ENCODE data around the gene IL1RL2. TPM values are rescaled to one million over a fixed set of nuclear protein-coding genes. Genes with fewer than 3 reads are reported as not detected.
A peak's percentile ranks its signal among the peaks of the same experiment; 100 is the strongest.

Gene IL1RL2
- total RNA-seq (2021; fragmentation: NEBNext Ultra II Directional; extraction: Animal tissue kit (Norgen Biotek cat#: 25700)) (not detected in 2 replicates), polyA plus RNA-seq (2011; rRNA removed) (not detected in 2 replicates), polyA minus RNA-seq (2011; rRNA and poly(A)+ RNA removed) (not detected in 2 replicates)
- polyA plus RNA-seq (2011; cell fraction: cytosol; rRNA removed) = not detected
- not detected for polyA plus RNA-seq (2011; cell fraction: nucleus; rRNA removed)
- polyA plus RNA-seq (2012, experiment 1 of 2) = not detected in 4 replicates
- polyA plus RNA-seq (2012, experiment 2 of 2) = not detected
- not detected for polyA plus RNA-seq (2013, experiment 1 of 2)
- not detected for polyA plus RNA-seq (2013, experiment 2 of 2)
- not detected for polyA minus RNA-seq (2011; cell fraction: cytosol; rRNA and poly(A)+ RNA removed)
- not detected for polyA minus RNA-seq (2011; cell fraction: nucleus; rRNA and poly(A)+ RNA removed)
- long read RNA-seq, experiment 1 = 0 reads
- long read RNA-seq, experiment 2 = 0 reads

GRCh38 chr2:102186791-102187495 lies at the start of gene IL1RL2:
IL1RL2 (plus strand) TSS chr2:102187023; CDS start chr2:102187868, 845 bp downstream.
- Histone ChIP-seq H3K9me3 (ENCODE audit: insufficient read depth in 2 of 2, low read depth in 1 of 2, low read length in 1 of 2) (no peaks in the 10 kb centered on the region), H2BK15ac (ENCODE audit: low read length) (no peak within 1 kb of the TSS), H2BK120ac (replicated peaks; ENCODE audit: low read depth, low read length) (no peak within 1 kb of the TSS), H3K36me3 (ENCODE audit: control insufficient read depth in 2 of 4, insufficient read depth in 4 of 4, low read length in 3 of 4) (no peaks in the 10 kb centered on the region), H2AK5ac (ENCODE audit: low read depth, low read length) (no peak within 1 kb of the TSS), H3K4me1 (replicated peaks in 1 of 4; ENCODE audit: control insufficient read depth in 3 of 4, insufficient read depth in 4 of 4, low read length in 3 of 4) (no peaks in the 10 kb centered on the region), H4K5ac (ENCODE audit: insufficient read length, low read depth, low read length) (no peak within 1 kb of the TSS), H3K27ac (ENCODE audit: low read depth, low read length) (no peak within 1 kb of the TSS), H4K91ac (replicated peaks; ENCODE audit: insufficient read length, low read length) (no peak within 1 kb of the TSS), H2BK20ac (ENCODE audit: low read length) (no peak within 1 kb of the TSS), H3K18ac (ENCODE audit: extremely low read depth, low read length) (no peak within 1 kb of the TSS; the same call in 1 of the 2 replicates), H2BK5ac (ENCODE audit: low read depth, low read length) (no peak within 1 kb of the TSS), H2AFZ (ENCODE audit: low read length) (no peak within 1 kb of the TSS), H3K9ac (replicated peaks in 1 of 4; ENCODE audit: extremely low read depth in 1 of 4, low read depth in 3 of 4, low read length in 3 of 4) (no peak within 1 kb of the TSS), H3K4ac (replicated peaks; ENCODE audit: insufficient read length, low read depth, low read length) (no peak within 1 kb of the TSS), H3K23ac (ENCODE audit: insufficient read length) (no peak within 1 kb of the TSS), H4K20me1 (replicated peaks in 1 of 2; ENCODE audit: control insufficient read depth in 1 of 2, insufficient read depth in 2 of 2, low read length in 2 of 2) (no peaks in the 10 kb centered on the region), H3K4me3 (ENCODE audit: extremely low read depth in 1 of 4, insufficient read depth in 2 of 4, low read depth in 3 of 4, low read length in 4 of 4) (peak within 1 kb of the TSS in 2 of 4 experiments; percentile 42 to 44; a peak in 3 of 8 replicates), H3K4me2 (ENCODE audit: insufficient read depth in 1 of 2, low read depth in 2 of 2, low read length in 2 of 2) (peak within 1 kb of the TSS; percentile 51 to 93), H3K79me1 (ENCODE audit: low read depth, low read length) (no peaks in the 10 kb centered on the region), H2BK12ac (ENCODE audit: low read depth, low read length) (no peak within 1 kb of the TSS), H3K23me2 (ENCODE audit: low read depth, low read length) (no peaks in the 10 kb centered on the region), H3K14ac (ENCODE audit: insufficient read length) (no peak within 1 kb of the TSS), H3K27me3 (replicated peaks in 1 of 4; ENCODE audit: control insufficient read depth in 3 of 4, extremely low read depth in 1 of 4, insufficient read depth in 3 of 4, low read length in 3 of 4) (peaks cover 1 to 18% (median 15%) of the 10 kb centered on the region in 4 experiments), H3K79me2 (ENCODE audit: control insufficient read depth in 1 of 2, insufficient read depth in 2 of 2, low read length in 2 of 2) (no peaks in the 10 kb centered on the region), H4K8ac (ENCODE audit: extremely low read depth, insufficient read depth, low read length) (peak within 1 kb of the TSS; percentile 80; the same call in 1 of the 2 replicates), H3K56ac (replicated peaks; ENCODE audit: insufficient read length, low read depth, low read length) (no peak within 1 kb of the TSS)
- TF ChIP-seq EGR1 (IDR thresholded peaks at IDR 0.05; ENCODE audit: borderline replicate concordance, low read depth, low read length) (no peak), EZH2 (IDR thresholded peaks at IDR 0.05; ENCODE audit: low read depth, low read length, severe bottlenecking) (peak; percentile 23)
- WGBS, 2 experiments (ENCODE audit: extremely low coverage in 1 of 2, insufficient coverage in 1 of 2, insufficient read length in 1 of 2, insufficient replicate concordance in 2 of 2, low coverage in 1 of 2, low lambda C conversion rate in 2 of 2, missing lambda C conversion rate in 1 of 2) = 83% methylated on average over 25 of the region's 36 CpGs; no CpG with 5 or more reads in 1 of the 2 experiments
- ChIA-PET POLR2A (ENCODE audit: partially characterized antibody) (no interaction called here), CTCF (ENCODE audit: partially characterized antibody) (interaction anchor here (0.6 to 3.5 kb wide), 8 partner anchors 11 to 256 kb away, joined by 3 to 25 read pairs (median 4); no protein-coding TSS in a partner anchor)
- DNase-seq (ENCODE audit: low read depth in 1 of 2, low spot score in 2 of 2) (no peak), FAIRE-seq (no peak)
